K562 (cell line): ENCODE data around the gene TBP. TPM values are rescaled to one million over a fixed set of nuclear protein-coding genes. Genes with fewer than 3 reads are reported as not detected.

Source experiments
- ARNT ChIP-seq, 2 experiments: fragments of 450-650 bp; IDR thresholded peaks; 2 replicates each; pipeline ENCODE4 v1.6.1; 2016; ENCODE audit warnings: mild to moderate bottlenecking in 1 of 2
- BCL6 ChIP-seq: fragments of 250-450 bp; sonication (Bioruptor Pico); IDR thresholded peaks from 2 replicates; pipeline ENCODE4 v1.4.0; 2020
- CBFB ChIP-seq: sonication (generic); formaldehyde crosslinking; IDR thresholded peaks from 2 replicates; pipeline ENCODE4 v1.4.0; 2020; ENCODE audit warnings: mild to moderate bottlenecking, missing genetic modification reagents
- CHCHD3 ChIP-seq: fragments of 250-450 bp; sonication (Bioruptor Pico); IDR thresholded peaks from 2 replicates; pipeline ENCODE4 v2.1.2; 2022; ENCODE audit warnings: mild to moderate bottlenecking
- ILF3 ChIP-seq: fragments of 450-650 bp; IDR thresholded peaks from 2 replicates; pipeline ENCODE4 v1.6.1; 2018; ENCODE audit warnings: antibody characterized with exemption, mild to moderate bottlenecking, moderate library complexity, borderline replicate concordance
- KLF1 ChIP-seq: fragments of 450-650 bp; IDR thresholded peaks from 2 replicates; pipeline ENCODE4 v1.6.1; 2016; ENCODE audit warnings: missing genetic modification characterization, missing compliant biosample characterization
- MYNN ChIP-seq, 2 experiments: sonication (generic); formaldehyde crosslinking in 1 of 2; IDR thresholded peaks; 2 replicates each; pipeline versions ENCODE4 v1.5.0 to v1.6.1; 2016 to 2020; ENCODE audit warnings: antibody characterized with exemption in 1 of 2, missing genetic modification reagents in 1 of 2
- NFE2 ChIP-seq: IDR thresholded peaks from 2 replicates; pipeline ENCODE4 v1.6.1; 2014; ENCODE audit warnings: antibody characterized with exemption, low read depth
- SAFB ChIP-seq: fragments of 200-400 bp; formaldehyde crosslinking; IDR thresholded peaks from 2 replicates; pipeline ENCODE4 v1.6.1; 2017; ENCODE audit warnings: low read depth, low read length, borderline replicate concordance
- TSC22D4 ChIP-seq: fragments of 450-650 bp; IDR thresholded peaks from 2 replicates; pipeline ENCODE4 v1.6.1; 2016; ENCODE audit warnings: missing genetic modification characterization, missing biosample characterization, control low read depth
- ZNF174 ChIP-seq: fragments of 250-450 bp; sonication (Bioruptor Pico); IDR thresholded peaks from 2 replicates; pipeline ENCODE4 v1.4.0; 2020; ENCODE audit warnings: mild to moderate bottlenecking
- ZNF766 ChIP-seq: fragments of 200-800 bp; sonication (Bioruptor generic); conservative IDR thresholded peaks from 2 replicates; pipeline ENCODE4 v1.6.1; 2016; ENCODE audit warnings: missing genetic modification characterization, missing compliant biosample characterization
- polyA plus RNA-seq, 8 experiments: library from polyadenylated mRNA; depleted of rRNA in 4 of 8; stranded (reverse) in 5 of 8; unstranded in 3 of 8; fragments of >200 nt; fragmentation: Nextera tagmentation in 2 of 8; fragmentation: Illumina TruSeq in 1 of 8; extraction: Ambion mirVana in 2 of 8; extraction: Trizol in 1 of 8; gene quantifications; 2 replicates each; pipeline versions ENCODE4 v1.2.1 to v1.2.3, GENCODE V29; 2011 to 2014; ENCODE audit warnings: inconsistent platforms in 1 of 8, missing spikeins in 1 of 8
- total RNA-seq, 7 experiments: library from RNA; depleted of rRNA in 6 of 7; stranded (reverse); fragments of >200 nt in 6 of 7; fragmentation: Illumina TruSeq in 2 of 7; extraction: Trizol in 2 of 7; gene quantifications; 2 replicates each; pipeline versions ENCODE4 v1.2.1 to v1.2.3, GENCODE V29; 2011 to 2021; ENCODE audit warnings: low replicate concordance in 1 of 7
- TF ChIP-seq, protein P1 (sequence below): sonication (generic); formaldehyde crosslinking; IDR thresholded peaks from 2 replicates; pipeline ENCODE4 v1.8.0; 2022; ENCODE audit warnings: mild to moderate bottlenecking, missing genetic modification reagents
- TF ChIP-seq, protein P2 (sequence below): conservative IDR thresholded peaks from 2 replicates; pipeline ENCODE4 v1.6.1; 2011; ENCODE audit warnings: low read depth, mild to moderate bottlenecking, low read length; ENCODE audit not compliant: control insufficient read depth
- TF ChIP-seq, protein P3 (sequence below): IDR thresholded peaks from 2 replicates; pipeline ENCODE4 v1.6.1; 2011; ENCODE audit warnings: borderline replicate concordance, low read depth, mild to moderate bottlenecking, moderate library complexity, low read length; ENCODE audit not compliant: insufficient read depth, poor library complexity, severe bottlenecking
- TF ChIP-seq, protein P4 (sequence below), 2 experiments: fragments of 250-450 bp in 1 of 2; fragments of 450-650 bp in 1 of 2; sonication (Bioruptor Pico) in 1 of 2; IDR thresholded peaks; 2 replicates each; pipeline versions ENCODE4 v1.6.1 to v1.8.0; 2016 to 2021; ENCODE audit warnings: mild to moderate bottlenecking in 2 of 2, moderate library complexity in 2 of 2, missing compliant biosample characterization in 1 of 2, missing genetic modification characterization in 1 of 2
- TF ChIP-seq, protein P5 (sequence below): fragments of 450-650 bp; formaldehyde crosslinking; IDR thresholded peaks from 2 replicates; pipeline ENCODE4 v1.4.0; 2020; ENCODE audit warnings: mild to moderate bottlenecking, moderate library complexity

Gene TBP
- total and polyA plus RNA-seq, 9 of the 15 experiments (the other 6 are each of a cell fraction or from before 2014, with no cell fraction given), result 28.5 to 86.1 (median 39.5) TPM

DNA sequence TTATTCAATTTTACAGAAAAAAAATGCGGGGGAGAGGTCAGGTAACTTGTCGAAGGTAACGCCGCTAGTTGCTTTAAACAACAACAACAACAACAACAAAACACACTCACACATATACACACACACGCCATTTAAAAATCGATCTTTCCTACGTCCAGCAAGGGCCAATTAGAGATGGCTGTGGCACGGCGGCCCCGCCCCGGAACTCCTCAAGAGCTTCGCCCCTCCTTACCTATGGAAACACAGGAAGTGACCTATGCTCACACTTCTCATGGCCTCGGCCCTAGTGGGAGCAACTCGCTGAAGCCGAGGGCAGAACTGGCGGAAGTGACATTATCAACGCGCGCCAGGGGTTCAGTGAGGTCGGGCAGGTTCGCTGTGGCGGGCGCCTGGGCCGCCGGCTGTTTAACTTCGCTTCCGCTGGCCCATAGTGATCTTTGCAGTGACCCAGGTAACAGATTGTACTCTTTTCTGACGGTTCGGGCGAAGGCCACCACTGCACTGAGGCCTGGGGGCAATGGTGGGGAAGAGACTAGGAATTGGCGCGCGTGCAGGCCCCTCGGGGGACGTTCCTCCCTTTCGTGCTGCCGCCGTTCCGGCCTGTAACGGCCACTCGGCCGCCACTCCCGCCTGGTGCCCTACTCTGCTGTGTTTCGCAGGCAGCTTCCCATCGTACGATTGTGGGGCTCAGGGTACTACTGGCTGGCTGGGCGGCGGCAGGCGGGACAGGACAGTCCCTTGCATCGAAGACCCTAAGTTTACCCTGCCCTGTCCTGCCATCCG lies at the start of gene TBP (continued):
- TF ChIP-seq, protein P1, sequence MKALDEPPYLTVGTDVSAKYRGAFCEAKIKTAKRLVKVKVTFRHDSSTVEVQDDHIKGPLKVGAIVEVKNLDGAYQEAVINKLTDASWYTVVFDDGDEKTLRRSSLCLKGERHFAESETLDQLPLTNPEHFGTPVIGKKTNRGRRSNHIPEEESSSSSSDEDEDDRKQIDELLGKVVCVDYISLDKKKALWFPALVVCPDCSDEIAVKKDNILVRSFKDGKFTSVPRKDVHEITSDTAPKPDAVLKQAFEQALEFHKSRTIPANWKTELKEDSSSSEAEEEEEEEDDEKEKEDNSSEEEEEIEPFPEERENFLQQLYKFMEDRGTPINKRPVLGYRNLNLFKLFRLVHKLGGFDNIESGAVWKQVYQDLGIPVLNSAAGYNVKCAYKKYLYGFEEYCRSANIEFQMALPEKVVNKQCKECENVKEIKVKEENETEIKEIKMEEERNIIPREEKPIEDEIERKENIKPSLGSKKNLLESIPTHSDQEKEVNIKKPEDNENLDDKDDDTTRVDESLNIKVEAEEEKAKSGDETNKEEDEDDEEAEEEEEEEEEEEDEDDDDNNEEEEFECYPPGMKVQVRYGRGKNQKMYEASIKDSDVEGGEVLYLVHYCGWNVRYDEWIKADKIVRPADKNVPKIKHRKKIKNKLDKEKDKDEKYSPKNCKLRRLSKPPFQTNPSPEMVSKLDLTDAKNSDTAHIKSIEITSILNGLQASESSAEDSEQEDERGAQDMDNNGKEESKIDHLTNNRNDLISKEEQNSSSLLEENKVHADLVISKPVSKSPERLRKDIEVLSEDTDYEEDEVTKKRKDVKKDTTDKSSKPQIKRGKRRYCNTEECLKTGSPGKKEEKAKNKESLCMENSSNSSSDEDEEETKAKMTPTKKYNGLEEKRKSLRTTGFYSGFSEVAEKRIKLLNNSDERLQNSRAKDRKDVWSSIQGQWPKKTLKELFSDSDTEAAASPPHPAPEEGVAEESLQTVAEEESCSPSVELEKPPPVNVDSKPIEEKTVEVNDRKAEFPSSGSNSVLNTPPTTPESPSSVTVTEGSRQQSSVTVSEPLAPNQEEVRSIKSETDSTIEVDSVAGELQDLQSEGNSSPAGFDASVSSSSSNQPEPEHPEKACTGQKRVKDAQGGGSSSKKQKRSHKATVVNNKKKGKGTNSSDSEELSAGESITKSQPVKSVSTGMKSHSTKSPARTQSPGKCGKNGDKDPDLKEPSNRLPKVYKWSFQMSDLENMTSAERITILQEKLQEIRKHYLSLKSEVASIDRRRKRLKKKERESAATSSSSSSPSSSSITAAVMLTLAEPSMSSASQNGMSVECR (CRISPR knock-in tag), result peak; percentile 91
- TF ChIP-seq BCL6 (CRISPR knock-in tag) (no peak), MYNN (IDR thresholded peaks at IDR 0.05) (0 out of 2 replicates have a peak, but pooled peaks have one; percentile 29), MYNN (CRISPR knock-in tag; IDR thresholded peaks at IDR 0.05) (no peak), ILF3 (no peak), CBFB (CRISPR knock-in tag) (no peak; the same call in 1 of the 2 replicates), CHCHD3 (no peak), KLF1 (tag) (no peak), TSC22D4 (tag) (no peak), ZNF174 (CRISPR knock-in tag) (no peak), ARNT (IDR thresholded peaks at IDR 0.05) (peak in 1 of 2 experiments; percentile 14; a peak in 1 of 4 replicates), NFE2 (no peak; the same call in 1 of the 2 replicates), SAFB (no peak), ZNF766 (CRISPR knock-in tag) (peak; percentile 53)
- TF ChIP-seq, protein P2, sequence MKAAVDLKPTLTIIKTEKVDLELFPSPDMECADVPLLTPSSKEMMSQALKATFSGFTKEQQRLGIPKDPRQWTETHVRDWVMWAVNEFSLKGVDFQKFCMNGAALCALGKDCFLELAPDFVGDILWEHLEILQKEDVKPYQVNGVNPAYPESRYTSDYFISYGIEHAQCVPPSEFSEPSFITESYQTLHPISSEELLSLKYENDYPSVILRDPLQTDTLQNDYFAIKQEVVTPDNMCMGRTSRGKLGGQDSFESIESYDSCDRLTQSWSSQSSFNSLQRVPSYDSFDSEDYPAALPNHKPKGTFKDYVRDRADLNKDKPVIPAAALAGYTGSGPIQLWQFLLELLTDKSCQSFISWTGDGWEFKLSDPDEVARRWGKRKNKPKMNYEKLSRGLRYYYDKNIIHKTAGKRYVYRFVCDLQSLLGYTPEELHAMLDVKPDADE, result peak; percentile 98
- TF ChIP-seq, protein P3, sequence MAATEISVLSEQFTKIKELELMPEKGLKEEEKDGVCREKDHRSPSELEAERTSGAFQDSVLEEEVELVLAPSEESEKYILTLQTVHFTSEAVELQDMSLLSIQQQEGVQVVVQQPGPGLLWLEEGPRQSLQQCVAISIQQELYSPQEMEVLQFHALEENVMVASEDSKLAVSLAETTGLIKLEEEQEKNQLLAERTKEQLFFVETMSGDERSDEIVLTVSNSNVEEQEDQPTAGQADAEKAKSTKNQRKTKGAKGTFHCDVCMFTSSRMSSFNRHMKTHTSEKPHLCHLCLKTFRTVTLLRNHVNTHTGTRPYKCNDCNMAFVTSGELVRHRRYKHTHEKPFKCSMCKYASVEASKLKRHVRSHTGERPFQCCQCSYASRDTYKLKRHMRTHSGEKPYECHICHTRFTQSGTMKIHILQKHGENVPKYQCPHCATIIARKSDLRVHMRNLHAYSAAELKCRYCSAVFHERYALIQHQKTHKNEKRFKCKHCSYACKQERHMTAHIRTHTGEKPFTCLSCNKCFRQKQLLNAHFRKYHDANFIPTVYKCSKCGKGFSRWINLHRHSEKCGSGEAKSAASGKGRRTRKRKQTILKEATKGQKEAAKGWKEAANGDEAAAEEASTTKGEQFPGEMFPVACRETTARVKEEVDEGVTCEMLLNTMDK, result peak; percentile 87
- TF ChIP-seq, protein P4, sequence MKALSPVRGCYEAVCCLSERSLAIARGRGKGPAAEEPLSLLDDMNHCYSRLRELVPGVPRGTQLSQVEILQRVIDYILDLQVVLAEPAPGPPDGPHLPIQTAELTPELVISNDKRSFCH (CRISPR knock-in tag; IDR thresholded peaks at IDR 0.05), result no peak
- TF ChIP-seq, protein P4 (tag; IDR thresholded peaks at IDR 0.05), result no peak
- TF ChIP-seq, protein P5, sequence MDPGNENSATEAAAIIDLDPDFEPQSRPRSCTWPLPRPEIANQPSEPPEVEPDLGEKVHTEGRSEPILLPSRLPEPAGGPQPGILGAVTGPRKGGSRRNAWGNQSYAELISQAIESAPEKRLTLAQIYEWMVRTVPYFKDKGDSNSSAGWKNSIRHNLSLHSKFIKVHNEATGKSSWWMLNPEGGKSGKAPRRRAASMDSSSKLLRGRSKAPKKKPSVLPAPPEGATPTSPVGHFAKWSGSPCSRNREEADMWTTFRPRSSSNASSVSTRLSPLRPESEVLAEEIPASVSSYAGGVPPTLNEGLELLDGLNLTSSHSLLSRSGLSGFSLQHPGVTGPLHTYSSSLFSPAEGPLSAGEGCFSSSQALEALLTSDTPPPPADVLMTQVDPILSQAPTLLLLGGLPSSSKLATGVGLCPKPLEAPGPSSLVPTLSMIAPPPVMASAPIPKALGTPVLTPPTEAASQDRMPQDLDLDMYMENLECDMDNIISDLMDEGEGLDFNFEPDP (CRISPR knock-in tag), result no peak
